ENCODE results near the gene SHOC1.
"Not testable (repeated sequence)": the region's sequence is repeated elsewhere in the genome, so short reads cannot be mapped to it uniquely, and the experiment has no call there.

SHOC1 gene

GRCh38 chr9:111794835-111795556 lies at the start of gene SHOC1:
SHOC1 (minus strand) TSS chr9:111794937; CDS start chr9:111791418, 3,519 bp downstream.
- no peak for DNase-seq

- DNase-seq = no peak
Measured at GRCh38 chr9:111843971-111844370, 49.2 kb upstream of the SHOC1 start.

GRCh38 chr9:111842313-111842712 lies 47.6 kb upstream of the SHOC1 start:
- no peak for DNase-seq

GRCh38 chr9:111840442-111840841 lies 45.7 kb upstream of the SHOC1 start:
- no peak for DNase-seq

- DNase-seq = no peak
Measured at GRCh38 chr9:111839987-111840386, 45.2 kb upstream of the SHOC1 start.

GRCh38 chr9:111839387-111839786 lies 44.6 kb upstream of the SHOC1 start:
- DNase-seq = no peak

GRCh38 chr9:111838439-111838838 lies 43.7 kb upstream of the SHOC1 start:
- DNase-seq = no peak

GRCh38 chr9:111836311-111836710 lies 41.6 kb upstream of the SHOC1 start:
- no peak for DNase-seq

GRCh38 chr9:111833941-111834340 lies 39.2 kb upstream of the SHOC1 start:
- no peak for DNase-seq

GRCh38 chr9:111832449-111832848 lies 37.7 kb upstream of the SHOC1 start:
- no peak for DNase-seq

GRCh38 chr9:111831371-111832108 lies 36.8 kb upstream of the SHOC1 start:
- no peak for DNase-seq

- no peak for DNase-seq
Measured at GRCh38 chr9:111828193-111828592, 33.5 kb upstream of the SHOC1 start.

GRCh38 chr9:111825468-111826145 lies 30.9 kb upstream of the SHOC1 start:
- no peak for DNase-seq

- DNase-seq = no peak
Measured at GRCh38 chr9:111821006-111821528, 26.3 kb upstream of the SHOC1 start.

- DNase-seq = no peak
Measured at GRCh38 chr9:111819360-111819759, 24.6 kb upstream of the SHOC1 start.

- no peak for DNase-seq
Measured at GRCh38 chr9:111815285-111816070, 20.7 kb upstream of the SHOC1 start.

- DNase-seq = no peak
Measured at GRCh38 chr9:111812337-111812736, 17.6 kb upstream of the SHOC1 start.

GRCh38 chr9:111810908-111811307 lies 16.2 kb upstream of the SHOC1 start:
- DNase-seq = no peak

GRCh38 chr9:111810415-111810814 lies 15.7 kb upstream of the SHOC1 start:
- DNase-seq = not testable (repeated sequence)

- DNase-seq = no peak
Measured at GRCh38 chr9:111807197-111807596, 12.5 kb upstream of the SHOC1 start.

GRCh38 chr9:111806259-111806658 lies 11.5 kb upstream of the SHOC1 start:
- DNase-seq = no peak

- no peak for DNase-seq
Measured at GRCh38 chr9:111805830-111806241, 11.1 kb upstream of the SHOC1 start.

GRCh38 chr9:111805262-111805661 lies 10.5 kb upstream of the SHOC1 start:
- no peak for DNase-seq

All from NCI-H1048 (cell line).